ENCODE data around the gene HDAC4. TPM values are rescaled to one million over a fixed set of nuclear protein-coding genes. Genes with fewer than 3 reads are reported as not detected.

The HDAC4 gene
- total and polyA plus RNA-seq, 10 of the 15 experiments (the other 5 are each of a cell fraction or from before 2014, with no cell fraction given), result 0.22 to 15.7 (median 4.8) TPM

DNA sequence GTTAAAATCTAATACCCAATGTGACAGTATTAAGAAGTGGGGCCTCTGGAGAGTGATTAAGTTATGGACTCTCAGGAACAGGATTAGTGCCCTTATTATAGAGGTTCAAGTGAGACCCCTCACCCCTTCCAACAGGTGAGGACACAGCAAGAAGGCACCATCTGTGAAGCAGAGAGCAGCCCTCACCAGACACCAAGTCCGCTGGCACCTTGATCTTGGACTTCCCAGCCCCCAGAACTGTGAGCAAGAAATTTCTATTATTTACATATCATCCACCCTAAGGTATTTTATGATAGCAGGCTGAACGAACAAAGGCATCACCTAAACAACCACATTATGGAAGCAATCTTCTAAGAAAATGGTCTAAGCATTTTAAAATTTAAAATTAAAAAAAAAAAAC is 59.0 kb downstream of the HDAC4 start:
- ATAC-seq (no peak), DNase-seq (ENCODE audit: low read depth, low spot score) (no peak), FAIRE-seq (no peak)
- intact Hi-C loops (cut with micrococcal nuclease; ENCODE audit: unreplicated experiment), result no loop called here
- Histone ChIP-seq H3K36me3 (ENCODE audit: control insufficient read depth in 2 of 2, insufficient read depth in 2 of 2, low read length in 1 of 2) (no peaks in the 10 kb centered on the region), H3K4me1 (ENCODE audit: control insufficient read depth, insufficient read depth, low read length) (peaks cover 7% of the 10 kb centered on the region), H3K4me2 (ENCODE audit: control insufficient read depth, insufficient read depth) (no peak overlapping the region), H3K9ac (ENCODE audit: control insufficient read depth, insufficient read depth, low read length) (no peak overlapping the region), H4K20me1 (ENCODE audit: control insufficient read depth, insufficient read depth) (peaks cover 3% of the 10 kb centered on the region; the same call in 1 of the 2 replicates), H2AFZ (ENCODE audit: control insufficient read depth, low read depth, low read length) (no peak overlapping the region), H3K27me3 (replicated peaks in 1 of 2; ENCODE audit: control insufficient read depth in 2 of 2, insufficient read depth in 2 of 2, low read length in 1 of 2) (no peaks in the 10 kb centered on the region), H3K79me2 (ENCODE audit: control insufficient read depth, insufficient read depth, low read length) (no peaks in the 10 kb centered on the region), H3K9me3 (replicated peaks; ENCODE audit: control insufficient read depth, insufficient read depth, low read length) (no peaks in the 10 kb centered on the region; the same call in 2 of the 3 replicates), H3K4me3 (no peak overlapping the region), H3K27ac (ENCODE audit: control insufficient read depth, insufficient read depth) (no peak overlapping the region)
- in situ Hi-C loops (cut with MboI), result no loop called here
- TF ChIP-seq, protein P1, sequence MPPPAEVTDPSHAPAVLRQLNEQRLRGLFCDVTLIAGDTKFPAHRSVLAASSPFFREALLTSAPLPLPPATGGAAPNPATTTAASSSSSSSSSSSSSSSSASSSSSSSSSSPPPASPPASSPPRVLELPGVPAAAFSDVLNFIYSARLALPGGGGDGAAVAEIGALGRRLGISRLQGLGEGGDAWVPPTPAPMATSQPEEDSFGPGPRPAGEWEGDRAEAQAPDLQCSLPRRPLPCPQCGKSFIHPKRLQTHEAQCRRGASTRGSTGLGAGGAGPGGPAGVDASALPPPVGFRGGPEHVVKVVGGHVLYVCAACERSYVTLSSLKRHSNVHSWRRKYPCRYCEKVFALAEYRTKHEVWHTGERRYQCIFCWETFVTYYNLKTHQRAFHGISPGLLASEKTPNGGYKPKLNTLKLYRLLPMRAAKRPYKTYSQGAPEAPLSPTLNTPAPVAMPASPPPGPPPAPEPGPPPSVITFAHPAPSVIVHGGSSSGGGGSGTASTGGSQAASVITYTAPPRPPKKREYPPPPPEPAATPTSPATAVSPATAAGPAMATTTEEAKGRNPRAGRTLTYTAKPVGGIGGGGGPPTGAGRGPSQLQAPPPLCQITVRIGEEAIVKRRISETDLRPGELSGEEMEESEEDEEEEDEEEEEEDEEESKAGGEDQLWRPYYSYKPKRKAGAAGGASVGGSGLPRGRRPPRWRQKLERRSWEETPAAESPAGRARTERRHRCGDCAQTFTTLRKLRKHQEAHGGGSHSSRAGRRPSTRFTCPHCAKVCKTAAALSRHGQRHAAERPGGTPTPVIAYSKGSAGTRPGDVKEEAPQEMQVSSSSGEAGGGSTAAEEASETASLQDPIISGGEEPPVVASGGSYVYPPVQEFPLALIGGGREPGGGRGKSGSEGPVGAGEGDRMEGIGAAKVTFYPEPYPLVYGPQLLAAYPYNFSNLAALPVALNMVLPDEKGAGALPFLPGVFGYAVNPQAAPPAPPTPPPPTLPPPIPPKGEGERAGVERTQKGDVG (CRISPR knock-in tag; IDR thresholded peaks at IDR 0.05), result no peak
- no peak for TF ChIP-seq ZNF24 (IDR thresholded peaks at IDR 0.05)
- TF ChIP-seq, protein P2, sequence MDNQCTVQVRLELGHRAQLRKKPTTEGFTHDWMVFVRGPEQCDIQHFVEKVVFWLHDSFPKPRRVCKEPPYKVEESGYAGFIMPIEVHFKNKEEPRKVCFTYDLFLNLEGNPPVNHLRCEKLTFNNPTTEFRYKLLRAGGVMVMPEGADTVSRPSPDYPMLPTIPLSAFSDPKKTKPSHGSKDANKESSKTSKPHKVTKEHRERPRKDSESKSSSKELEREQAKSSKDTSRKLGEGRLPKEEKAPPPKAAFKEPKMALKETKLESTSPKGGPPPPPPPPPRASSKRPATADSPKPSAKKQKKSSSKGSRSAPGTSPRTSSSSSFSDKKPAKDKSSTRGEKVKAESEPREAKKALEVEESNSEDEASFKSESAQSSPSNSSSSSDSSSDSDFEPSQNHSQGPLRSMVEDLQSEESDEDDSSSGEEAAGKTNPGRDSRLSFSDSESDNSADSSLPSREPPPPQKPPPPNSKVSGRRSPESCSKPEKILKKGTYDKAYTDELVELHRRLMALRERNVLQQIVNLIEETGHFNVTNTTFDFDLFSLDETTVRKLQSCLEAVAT (IDR thresholded peaks at IDR 0.05), result no peak
- no peak for TF ChIP-seq TCF3 (IDR thresholded peaks at IDR 0.05; ENCODE audit: borderline replicate concordance, insufficient read depth, low read depth, low read length)
- TF ChIP-seq STAT3 (IDR thresholded peaks at IDR 0.05; ENCODE audit: low read depth, low read length), result no peak
- TF ChIP-seq STAT1 (conservative IDR thresholded peaks at IDR 0.05), result no peak
- no peak for TF ChIP-seq MTA3 (IDR thresholded peaks at IDR 0.05; ENCODE audit: borderline replicate concordance, low read length)
- TF ChIP-seq, protein P3, sequence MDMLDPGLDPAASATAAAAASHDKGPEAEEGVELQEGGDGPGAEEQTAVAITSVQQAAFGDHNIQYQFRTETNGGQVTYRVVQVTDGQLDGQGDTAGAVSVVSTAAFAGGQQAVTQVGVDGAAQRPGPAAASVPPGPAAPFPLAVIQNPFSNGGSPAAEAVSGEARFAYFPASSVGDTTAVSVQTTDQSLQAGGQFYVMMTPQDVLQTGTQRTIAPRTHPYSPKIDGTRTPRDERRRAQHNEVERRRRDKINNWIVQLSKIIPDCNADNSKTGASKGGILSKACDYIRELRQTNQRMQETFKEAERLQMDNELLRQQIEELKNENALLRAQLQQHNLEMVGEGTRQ (IDR thresholded peaks at IDR 0.05; ENCODE audit: borderline replicate concordance, low read depth, low read length), result no peak
- TF ChIP-seq RB1 (IDR thresholded peaks at IDR 0.05; ENCODE audit: borderline replicate concordance), result no peak
- TF ChIP-seq HCFC1 (IDR thresholded peaks at IDR 0.05; ENCODE audit: low read length), result no peak
- TF ChIP-seq ZNF622 (IDR thresholded peaks at IDR 0.05), result no peak
- no peak for TF ChIP-seq SPI1 (IDR thresholded peaks at IDR 0.05; ENCODE audit: borderline replicate concordance, insufficient read depth, low read depth, low read length)
- TF ChIP-seq TBL1XR1 (IDR thresholded peaks at IDR 0.05; ENCODE audit: low read depth, low read length), result no peak
- TF ChIP-seq, protein P4, sequence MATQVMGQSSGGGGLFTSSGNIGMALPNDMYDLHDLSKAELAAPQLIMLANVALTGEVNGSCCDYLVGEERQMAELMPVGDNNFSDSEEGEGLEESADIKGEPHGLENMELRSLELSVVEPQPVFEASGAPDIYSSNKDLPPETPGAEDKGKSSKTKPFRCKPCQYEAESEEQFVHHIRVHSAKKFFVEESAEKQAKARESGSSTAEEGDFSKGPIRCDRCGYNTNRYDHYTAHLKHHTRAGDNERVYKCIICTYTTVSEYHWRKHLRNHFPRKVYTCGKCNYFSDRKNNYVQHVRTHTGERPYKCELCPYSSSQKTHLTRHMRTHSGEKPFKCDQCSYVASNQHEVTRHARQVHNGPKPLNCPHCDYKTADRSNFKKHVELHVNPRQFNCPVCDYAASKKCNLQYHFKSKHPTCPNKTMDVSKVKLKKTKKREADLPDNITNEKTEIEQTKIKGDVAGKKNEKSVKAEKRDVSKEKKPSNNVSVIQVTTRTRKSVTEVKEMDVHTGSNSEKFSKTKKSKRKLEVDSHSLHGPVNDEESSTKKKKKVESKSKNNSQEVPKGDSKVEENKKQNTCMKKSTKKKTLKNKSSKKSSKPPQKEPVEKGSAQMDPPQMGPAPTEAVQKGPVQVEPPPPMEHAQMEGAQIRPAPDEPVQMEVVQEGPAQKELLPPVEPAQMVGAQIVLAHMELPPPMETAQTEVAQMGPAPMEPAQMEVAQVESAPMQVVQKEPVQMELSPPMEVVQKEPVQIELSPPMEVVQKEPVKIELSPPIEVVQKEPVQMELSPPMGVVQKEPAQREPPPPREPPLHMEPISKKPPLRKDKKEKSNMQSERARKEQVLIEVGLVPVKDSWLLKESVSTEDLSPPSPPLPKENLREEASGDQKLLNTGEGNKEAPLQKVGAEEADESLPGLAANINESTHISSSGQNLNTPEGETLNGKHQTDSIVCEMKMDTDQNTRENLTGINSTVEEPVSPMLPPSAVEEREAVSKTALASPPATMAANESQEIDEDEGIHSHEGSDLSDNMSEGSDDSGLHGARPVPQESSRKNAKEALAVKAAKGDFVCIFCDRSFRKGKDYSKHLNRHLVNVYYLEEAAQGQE (IDR thresholded peaks at IDR 0.05; ENCODE audit: low read depth, low read length), result no peak
- no peak for TF ChIP-seq EZH2 (IDR thresholded peaks at IDR 0.05; ENCODE audit: borderline replicate concordance, control insufficient read depth, low read depth, low read length)
- TF ChIP-seq RELA (IDR thresholded peaks at IDR 0.05; ENCODE audit: borderline replicate concordance, partially characterized antibody), result no peak
- ChIA-PET CTCF (no interaction called here), POLR2A (no interaction called here), SMC1A (ENCODE audit: uncharacterized antibody, unreplicated experiment) (interaction anchor here (1.1 kb wide), 2 partner anchors 21 to 49 kb away, joined by 3 read pairs; no protein-coding TSS in a partner anchor), RAD21 (ENCODE audit: unreplicated experiment) (no interaction called here)
- no TSS peak for BruUV-seq (replicated peaks)
- WGBS (ENCODE audit: insufficient coverage, insufficient replicate concordance, low lambda C conversion rate, missing lambda C conversion rate), result 86% methylated on average over 2 of the region's 2 CpGs

Measured in GM12878 (cell line).